GM21529 (cell line): ENCODE data around the gene LAPTM4A.
A peak's percentile ranks its signal among the peaks of the same experiment; 100 is the strongest.

ENCODE experiments used
- ATAC-seq: cut with Tn5 transposase; IDR thresholded peaks from one replicate; pipeline ENCODE4 v1.9.1; 2021; ENCODE audit not compliant: unreplicated experiment

LAPTM4A gene

DNA sequence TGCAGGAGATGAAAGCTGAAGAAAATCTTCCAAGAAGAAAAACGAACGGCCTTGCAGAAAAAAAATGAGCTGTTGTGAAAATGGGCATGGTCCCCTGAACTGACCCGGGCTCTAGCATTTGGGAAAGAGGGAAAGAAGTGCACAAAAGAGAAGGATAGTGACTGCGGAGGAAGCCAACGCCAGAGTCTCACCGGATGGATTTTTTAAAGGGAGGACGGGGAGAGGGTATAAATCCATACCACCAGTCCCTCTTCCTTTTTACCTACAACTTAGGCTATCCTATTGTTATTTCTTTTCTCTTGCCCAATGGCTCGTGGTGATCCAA is 62.1 kb downstream of the LAPTM4A start:
- no peak for ATAC-seq

- no peak for ATAC-seq
These were observed 62.8 kb downstream of the LAPTM4A start for GRCh38 chr2:19988600-19988999.

- peak; percentile 68 for ATAC-seq
These were observed 63.5 kb downstream of the LAPTM4A start for GRCh38 chr2:19987936-19988335.
